ENCODE measurements around the gene CSNK1D.
A peak's percentile ranks its signal among the peaks of the same experiment; 100 is the strongest.
"Not testable (repeated sequence)": the region's sequence is repeated elsewhere in the genome, so short reads cannot be mapped to it uniquely, and the experiment has no call there.

CSNK1D gene

GRCh38 chr17:82215095-82215971, 58.2 kb downstream of the CSNK1D start:
- DNase-seq (ENCODE audit: low read depth), result no peak

- no peak for DNase-seq (ENCODE audit: low read depth)
Measured at GRCh38 chr17:82214012-82214628, 59.4 kb downstream of the CSNK1D start.

GRCh38 chr17:82213251-82214011, 60.1 kb downstream of the CSNK1D start:
- peak; percentile 89 for DNase-seq (ENCODE audit: low read depth)

- peak; percentile 89 for DNase-seq (ENCODE audit: low read depth)
Measured at GRCh38 chr17:82212331-82213250, 60.9 kb downstream of the CSNK1D start, which contains the start of gene CCDC57. Gene CCDC57 (minus strand): TSS chr17:82212842. CDS start chr17:82201944, 10,898 bp downstream.

DNA sequence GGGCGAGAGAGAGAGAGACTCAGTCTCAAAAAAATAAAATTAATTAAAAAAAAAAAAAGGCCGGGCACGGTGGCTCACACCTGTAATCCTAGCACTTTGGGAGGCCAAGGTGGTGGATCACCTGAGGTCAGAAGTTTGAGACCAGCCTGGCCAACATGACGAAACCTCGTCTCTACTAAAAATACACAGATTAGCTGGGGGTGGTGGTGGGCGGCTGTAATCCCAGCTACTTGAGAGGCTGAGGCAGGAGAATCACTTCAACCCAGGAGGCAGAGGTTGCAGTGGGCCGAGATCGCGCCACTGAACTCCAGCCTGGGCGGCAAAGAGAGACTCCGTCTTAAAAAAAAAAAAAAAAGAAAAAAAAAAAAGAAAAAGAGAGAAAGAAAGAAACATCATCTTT, 62.8 kb downstream of the CSNK1D start:
- not testable (repeated sequence) for DNase-seq (ENCODE audit: low read depth)

DNA sequence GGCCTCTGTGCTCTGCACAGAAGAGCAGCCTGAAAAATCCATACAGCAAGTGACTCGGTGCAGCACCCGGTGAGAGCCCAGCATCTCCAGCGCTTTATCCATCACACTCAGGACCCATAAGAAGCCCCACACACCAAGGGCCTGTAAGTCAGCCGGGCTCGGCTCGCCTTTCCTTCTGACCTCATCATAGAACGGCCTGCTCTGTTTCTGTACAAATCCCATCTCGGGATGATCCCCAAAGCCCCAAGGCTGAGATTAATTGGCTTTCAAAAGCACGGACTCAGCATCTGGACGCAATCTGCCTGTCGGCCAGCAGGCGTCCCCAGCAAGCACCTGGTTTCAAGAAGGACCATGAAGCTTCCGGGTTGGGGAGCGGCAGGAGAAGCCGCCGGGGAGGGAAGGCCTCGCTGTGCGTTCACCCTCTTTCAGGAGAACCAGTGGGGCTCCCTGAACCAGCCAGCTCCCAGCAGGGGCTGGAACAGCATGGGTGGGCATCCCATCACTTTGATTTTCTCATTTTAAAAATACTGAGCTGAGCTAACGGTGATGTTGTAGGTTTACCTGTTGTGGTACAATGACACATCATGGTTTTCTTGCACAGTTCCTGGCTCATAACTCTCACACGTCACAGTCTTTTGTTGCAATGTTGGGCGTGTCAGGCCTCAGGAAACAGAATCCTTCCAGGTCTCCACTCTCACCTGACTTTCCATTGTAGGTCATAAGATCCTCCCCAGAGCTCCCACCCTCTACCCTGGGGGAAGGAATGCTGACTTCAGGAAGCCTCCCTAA, 67.6 kb downstream of the CSNK1D start:
- peak; percentile 95 for DNase-seq (ENCODE audit: low read depth)

DNA sequence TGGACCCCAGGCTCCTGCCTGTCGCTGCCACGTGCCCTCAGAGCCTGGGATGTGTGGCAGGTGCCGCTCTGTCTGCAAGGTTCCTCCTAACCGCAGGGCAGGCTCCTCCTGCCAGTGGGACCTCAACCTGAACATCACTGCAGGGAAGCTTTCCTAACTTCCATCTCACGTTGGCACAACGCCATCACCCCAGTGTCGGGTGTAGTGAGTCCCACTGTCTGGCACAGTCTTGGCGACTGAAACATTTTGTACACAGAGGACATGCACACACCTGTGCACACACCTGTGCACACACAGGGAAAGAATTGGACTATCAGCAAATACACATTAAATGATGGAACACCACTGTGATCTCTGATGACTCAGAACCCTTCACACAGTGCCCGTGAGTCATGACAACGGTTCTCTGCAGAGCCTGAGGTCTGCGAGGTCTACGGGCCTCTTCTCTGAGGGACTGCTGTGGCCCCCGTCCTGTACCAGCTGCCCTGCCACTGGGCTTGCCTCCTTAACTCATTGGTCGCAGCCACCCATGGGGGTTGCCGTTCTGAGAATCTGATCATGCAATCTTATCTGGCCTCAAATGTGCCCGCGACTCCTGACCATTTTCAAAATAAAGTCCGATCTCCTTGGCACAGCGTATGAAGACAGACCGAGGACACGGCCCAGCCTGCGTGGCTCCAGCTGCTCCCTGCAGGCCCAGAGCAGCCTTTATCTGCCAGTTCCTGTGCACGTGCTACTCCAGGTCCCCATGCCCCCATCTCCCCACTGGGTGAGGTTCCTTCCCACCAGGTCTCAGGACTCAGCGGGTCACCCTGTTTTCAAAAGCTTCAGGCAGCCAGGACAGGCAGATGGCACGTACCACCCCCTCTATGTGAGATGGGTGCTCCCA, 68.4 kb downstream of the CSNK1D start:
- peak; percentile 97 for DNase-seq (ENCODE audit: low read depth)

- DNase-seq (ENCODE audit: low read depth), result no peak
Measured at GRCh38 chr17:82203920-82204319, 69.6 kb downstream of the CSNK1D start.

DNA sequence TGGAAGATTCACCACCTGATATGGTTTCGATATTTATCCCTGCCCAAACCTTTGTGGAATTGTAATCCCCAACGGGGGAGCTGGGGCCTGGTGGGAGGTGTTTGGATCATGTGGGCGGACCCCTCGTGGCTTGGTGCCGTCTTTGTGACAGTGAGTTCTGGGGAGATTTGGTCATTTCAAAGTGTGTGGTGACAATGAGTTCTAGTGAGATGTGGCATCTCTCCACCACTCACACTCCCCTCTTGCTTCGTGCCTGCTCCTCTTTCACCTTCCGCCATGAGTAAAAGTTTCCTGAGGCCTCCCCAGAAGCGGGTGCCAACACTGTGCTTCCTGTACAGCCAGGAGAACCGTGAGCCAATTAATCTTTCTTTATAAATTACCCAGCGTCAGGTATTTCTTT, 70.5 kb downstream of the CSNK1D start:
- DNase-seq (ENCODE audit: low read depth), result no peak

DNA sequence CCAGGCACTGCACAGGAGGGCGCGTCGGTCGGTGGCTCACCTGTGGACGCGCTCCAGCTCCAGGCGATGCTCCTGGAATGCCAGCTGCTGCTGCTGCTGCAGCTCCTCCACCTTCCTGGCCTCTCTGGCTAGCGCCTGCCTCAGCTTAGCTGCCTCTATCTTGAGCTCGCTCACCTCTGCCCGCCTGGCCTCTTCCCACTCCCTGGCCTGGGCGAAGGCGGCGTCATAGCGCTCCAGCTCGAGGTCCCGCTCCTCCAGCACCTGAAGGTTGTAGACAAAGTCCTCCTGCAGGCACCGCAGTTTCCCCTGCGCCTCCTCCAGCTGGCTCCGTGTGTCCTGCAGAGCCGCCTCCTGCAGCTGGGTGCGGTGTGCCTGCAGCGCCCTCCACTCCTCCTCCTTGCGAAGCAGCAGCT, 72.0 kb downstream of the CSNK1D start:
- DNase-seq (ENCODE audit: low read depth), result no peak

DNA sequence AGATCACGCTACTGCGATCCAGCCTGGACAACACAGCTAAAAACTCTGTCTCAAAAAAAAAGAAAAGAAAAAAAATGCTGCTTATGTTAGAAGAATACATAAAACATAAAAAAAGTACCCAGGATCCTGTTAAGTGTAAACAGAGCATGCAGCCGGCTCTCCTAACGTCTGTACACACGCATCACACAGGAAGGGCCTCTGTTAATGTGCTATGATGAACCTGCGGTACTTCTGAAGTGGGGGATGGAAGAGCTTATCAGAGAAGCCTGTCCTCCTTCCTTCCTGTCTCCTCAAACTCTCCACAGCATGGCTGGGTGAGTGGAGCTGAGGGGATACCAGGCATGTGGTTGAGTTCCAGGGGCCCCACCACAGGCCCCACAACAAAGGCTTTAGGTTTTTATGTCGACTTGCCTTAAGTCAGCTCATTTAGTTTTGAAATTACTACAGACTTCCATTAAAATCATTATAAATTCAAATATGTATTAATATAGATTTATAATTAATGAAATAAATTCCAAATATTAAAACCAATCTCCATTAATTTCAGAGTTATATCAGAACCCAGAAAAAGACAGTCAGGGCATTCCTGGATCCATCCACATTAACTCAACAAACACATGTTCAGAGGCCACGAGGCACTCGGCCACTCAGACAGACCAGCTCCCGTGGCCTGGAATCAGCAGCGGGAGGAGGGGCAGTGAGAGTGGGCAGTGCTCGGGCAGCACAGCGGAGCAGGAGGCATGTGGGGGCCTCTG, 72.6 kb downstream of the CSNK1D start:
- DNase-seq (ENCODE audit: low read depth), result no peak

GRCh38 chr17:82200135-82200534, 73.4 kb downstream of the CSNK1D start:
- DNase-seq (ENCODE audit: low read depth), result no peak

GRCh38 chr17:82199496-82199895, 74.0 kb downstream of the CSNK1D start:
- no peak for DNase-seq (ENCODE audit: low read depth)

- DNase-seq (ENCODE audit: low read depth), result no peak
Measured at GRCh38 chr17:82198092-82198491, 75.4 kb downstream of the CSNK1D start.

GRCh38 chr17:82195675-82196672, 77.5 kb downstream of the CSNK1D start:
- DNase-seq (ENCODE audit: low read depth), result no peak

GRCh38 chr17:82194765-82195164, 78.7 kb downstream of the CSNK1D start:
- no peak for DNase-seq (ENCODE audit: low read depth)

DNA sequence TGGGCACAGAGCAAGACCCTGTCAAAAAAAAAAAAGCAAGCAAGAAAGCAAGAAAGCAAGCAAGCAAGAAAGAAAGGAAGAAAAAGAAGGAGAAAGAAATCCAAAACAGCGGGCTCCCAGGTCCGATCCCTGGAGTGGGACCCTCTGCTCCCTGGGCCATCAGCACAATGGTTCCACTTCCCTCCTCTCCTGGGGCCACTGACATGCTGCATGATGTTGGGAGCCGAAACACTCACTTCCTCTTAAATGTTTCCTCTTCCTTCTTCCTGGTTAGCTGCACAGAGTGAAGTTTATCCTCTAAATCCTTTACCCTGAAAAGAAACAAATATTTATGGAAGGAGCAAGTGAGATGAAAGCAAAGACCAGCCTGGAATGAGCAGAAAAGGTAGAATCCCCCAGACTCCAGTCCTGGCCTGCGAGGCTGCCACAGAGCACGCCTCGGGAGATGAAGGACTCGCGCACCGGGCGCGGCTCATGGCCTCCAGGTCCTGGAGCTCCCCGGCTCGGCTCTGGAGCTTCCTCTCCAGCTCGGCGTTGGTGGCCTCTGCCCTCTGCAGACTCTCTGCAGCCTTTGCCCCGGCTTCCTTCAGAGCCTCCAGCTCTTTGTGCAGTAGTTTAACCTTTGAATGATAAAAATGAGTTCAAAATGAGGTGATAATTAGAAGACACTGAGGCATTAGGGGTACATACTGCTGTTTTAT, 79.8 kb downstream of the CSNK1D start:
- no peak for DNase-seq (ENCODE audit: low read depth)
